Endothelial cell of umbilical vein (primary cell): Measurements from ENCODE around the gene NFXL1. TPM values are rescaled to one million over a fixed set of nuclear protein-coding genes. Genes with fewer than 3 reads are reported as not detected.

Source experiments
- BruUV-seq: library from RNA; stranded (reverse); fragments of 400-500 nt; replicated peaks from 2 replicates; lab custom pipeline; 2021; lab: Mats Ljungman, UMichigan
- CTCF ChIA-PET: fragments of 300-600, 350-600 bp; sonication (Branson Sonifier 250); formaldehyde crosslinking; loops from one replicate; lab custom pipeline; 2021; ENCODE audit warnings: antibody characterized with exemption, inconsistent platforms; lab: Charles Lee
- POLR2A ChIA-PET: fragments of 300-600, 350-600 bp; sonication (Branson Sonifier 250); formaldehyde crosslinking; loops from one replicate; lab custom pipeline; 2021; ENCODE audit warnings: antibody characterized with exemption, inconsistent platforms; lab: Charles Lee
- DNase-seq: peaks from one replicate; pipeline ENCODE4 v3.0.0-alpha.2; 2011; ENCODE audit warnings: low read depth, low spot score
- FAIRE-seq: peaks from 2 replicates; lab custom pipeline; 2011; peaks lifted over from hg19 to GRCh38; lab: Jason Lieb, UNC
- H2AFZ ChIP-seq: 2 replicates; pipeline ENCODE4 v1.6.0; 2012; ENCODE audit warnings: low read depth, low read length, control low read depth, inconsistent platforms
- H3K27ac ChIP-seq: 2 replicates; pipeline ENCODE4 v1.5.1; 2011; ENCODE audit warnings: low read depth, mild to moderate bottlenecking, control low read depth, low read length, moderate library complexity; ENCODE audit not compliant: insufficient read depth
- H3K27me3 ChIP-seq, 2 experiments: 2 replicates each; pipeline versions ENCODE4 v1.6.0 to v1.6.1; 2011; ENCODE audit warnings: low read length in 2 of 2, mixed read lengths in 1 of 2; ENCODE audit not compliant: control insufficient read depth in 2 of 2, insufficient read depth in 2 of 2
- H3K36me3 ChIP-seq, 2 experiments: 2 replicates in 1 of 2; 3 replicates in 1 of 2; pipeline ENCODE4 v1.5.1; 2011; ENCODE audit warnings: low read length in 2 of 2, mild to moderate bottlenecking in 1 of 2, moderate library complexity in 1 of 2; ENCODE audit not compliant: control insufficient read depth in 2 of 2, insufficient read depth in 2 of 2; ENCODE audit errors: extremely low read depth in 1 of 2
- H3K4me1 ChIP-seq: 3 replicates; pipeline ENCODE4 v1.5.1; 2011; ENCODE audit warnings: mild to moderate bottlenecking, low read length; ENCODE audit not compliant: control insufficient read depth, insufficient read depth; ENCODE audit errors: extremely low read depth
- H3K4me2 ChIP-seq: 2 replicates; pipeline ENCODE4 v1.6.1; 2011; ENCODE audit warnings: low read length, control low read depth, mixed read lengths; ENCODE audit not compliant: insufficient read depth
- H3K4me3 ChIP-seq, 3 experiments: fragments of 200-600 bp in 1 of 3; sonication (generic), shearing (Covaris generic) in 1 of 3; replicated peaks in 1 of 3; 2 replicates each; pipeline ENCODE4 v1.5.1; 2011 to 2016; ENCODE audit warnings: control low read depth in 3 of 3, low read length in 3 of 3, mild to moderate bottlenecking in 2 of 3, inconsistent platforms in 1 of 3, low read depth in 1 of 3, moderate library complexity in 1 of 3; ENCODE audit not compliant: insufficient read depth in 1 of 3
- H3K79me2 ChIP-seq: 2 replicates; pipeline ENCODE4 v1.6.0; 2012; ENCODE audit warnings: low read length, inconsistent platforms; ENCODE audit not compliant: control insufficient read depth, insufficient read depth
- H3K9ac ChIP-seq: replicated peaks from 2 replicates; pipeline ENCODE3; 2011; ENCODE audit warnings: low read length, control low read depth; ENCODE audit not compliant: insufficient read depth; ENCODE audit errors: extremely low read depth
- H3K9me1 ChIP-seq: replicated peaks from 3 replicates; pipeline ENCODE4 v1.6.0; 2011; ENCODE audit warnings: mild to moderate bottlenecking, low read length; ENCODE audit not compliant: control insufficient read depth, insufficient read depth; ENCODE audit errors: extremely low read depth
- H3K9me3 ChIP-seq: replicated peaks from 2 replicates; pipeline ENCODE4 v1.5.1; 2012; ENCODE audit warnings: low read length, inconsistent platforms; ENCODE audit not compliant: control insufficient read depth, insufficient read depth
- H4K20me1 ChIP-seq: replicated peaks from 2 replicates; pipeline ENCODE3; 2011; ENCODE audit warnings: mild to moderate bottlenecking, low read length; ENCODE audit not compliant: control insufficient read depth, insufficient read depth; ENCODE audit errors: extremely low read depth
- CTCF ChIP-seq, 2 donors: IDR thresholded peaks; 1 replicate in 1 of 2; 2 replicates in 1 of 2; pipeline ENCODE4 v1.5.1; 2011; ENCODE audit warnings: low read length in 2 of 2, mild to moderate bottlenecking in 2 of 2, moderate library complexity in 2 of 2, control low read depth in 1 of 2, inconsistent platforms in 1 of 2, low read depth in 1 of 2; ENCODE audit not compliant: insufficient read depth in 1 of 2; ENCODE audit errors: extremely low read depth in 1 of 2
- EZH2 ChIP-seq: IDR thresholded peaks from 2 replicates; pipeline ENCODE4 v1.6.1; 2012; ENCODE audit warnings: borderline replicate concordance, low read depth, mild to moderate bottlenecking, moderate library complexity, low read length, inconsistent platforms; ENCODE audit not compliant: severe bottlenecking
- FOS ChIP-seq: IDR thresholded peaks from 2 replicates; pipeline ENCODE4 v1.6.1; 2011; ENCODE audit warnings: mild to moderate bottlenecking, low read length, moderate library complexity, borderline replicate concordance; ENCODE audit not compliant: insufficient read depth
- GATA2 ChIP-seq: IDR thresholded peaks from 2 replicates; pipeline ENCODE4 v1.7.0; 2011; ENCODE audit warnings: low read depth, mild to moderate bottlenecking, moderate library complexity, mixed read lengths, low read length; ENCODE audit not compliant: insufficient read length, insufficient read depth
- JUN ChIP-seq: IDR thresholded peaks from 2 replicates; pipeline ENCODE4 v1.6.1; 2011; ENCODE audit warnings: borderline replicate concordance, low read depth; ENCODE audit not compliant: insufficient read length, insufficient read depth
- MAX ChIP-seq: IDR thresholded peaks from 2 replicates; pipeline ENCODE4 v1.6.1; 2011; ENCODE audit not compliant: insufficient read depth, insufficient read length
- MYC ChIP-seq: IDR thresholded peaks from one replicate; pipeline ENCODE4 v1.6.1; 2011; ENCODE audit warnings: mild to moderate bottlenecking, low read depth, low read length
- POLR2A ChIP-seq: IDR thresholded peaks from 2 replicates; pipeline ENCODE4 v1.6.1; 2012; ENCODE audit warnings: low read depth, mild to moderate bottlenecking, control low read depth, low read length
- POLR2AphosphoS5 ChIP-seq: IDR thresholded peaks from 2 replicates; pipeline ENCODE4 v1.6.1; 2012; ENCODE audit warnings: low read depth, mild to moderate bottlenecking, control low read depth, low read length, moderate library complexity; ENCODE audit not compliant: insufficient read depth
- dilution Hi-C: fragments of 300-500 bp; cut with MboI; formaldehyde crosslinking; loops from one replicate; pipeline ENCODE4 v1.15.0; 2019; ENCODE audit warnings: low sequenced_read_pairs; ENCODE audit not compliant: extremely low pct_ligation_motif_present
- intact Hi-C: fragments of 100-400 bp; cut with micrococcal nuclease; formaldehyde crosslinking; loops from one replicate; pipeline ENCODE4 v1.10.0; 2022
- polyA plus RNA-seq, 4 experiments: library from polyadenylated mRNA; depleted of rRNA in 3 of 4; stranded (reverse) in 3 of 4; unstranded in 1 of 4; fragments of >200 nt; gene quantifications; 2 replicates each; pipeline versions ENCODE4 v1.2.1 to v1.2.3, GENCODE V29; 2011 to 2012; ENCODE audit warnings: missing spikeins in 1 of 4
- total RNA-seq: library from RNA; stranded (reverse); gene quantifications from 2 replicates; pipeline ENCODE4 v1.2.3, GENCODE V29; 2021

The NFXL1 gene
- total and polyA plus RNA-seq, 2 donors (not counting 3 experiments of a cell fraction or from before 2014, with no cell fraction given) = 5.1 to 14.6 TPM

- no peaks in the 10 kb centered on the region for H4K20me1 ChIP-seq
- no peak overlapping the region for H3K4me2 ChIP-seq
- intact Hi-C loops = no loop called here
- H3K9me1 ChIP-seq = no peaks in the 10 kb centered on the region
- H3K4me3 ChIP-seq = no peak overlapping the region
- H3K27me3 ChIP-seq = peaks cover 2 to 7% of the 10 kb centered on the region in 2 experiments
- no peaks in the 10 kb centered on the region for H3K36me3 ChIP-seq
- FAIRE-seq (no peak), DNase-seq (no peak)
- dilution Hi-C loops = no loop called here
- H3K9ac ChIP-seq = no peak overlapping the region
- H3K79me2 ChIP-seq = no peaks in the 10 kb centered on the region
- H3K27ac ChIP-seq = no peak overlapping the region
- CTCF ChIA-PET = no interaction called here
- no peaks in the 10 kb centered on the region for H3K9me3 ChIP-seq
- H2AFZ ChIP-seq = no peak overlapping the region
- no TSS peak for BruUV-seq
- H3K4me1 ChIP-seq = no peaks in the 10 kb centered on the region
- TF ChIP-seq EZH2 (no peak), CTCF (IDR thresholded peaks at IDR 0.05; ENCODE audit: extremely low read depth in 1 of 2, insufficient read depth in 1 of 2, low read depth in 1 of 2, low read length in 2 of 2) (no peak), POLR2AphosphoS5 (no peak), GATA2 (no peak), JUN (no peak), POLR2A (no peak), MYC (no peak), FOS (no peak), MAX (no peak)
- POLR2A ChIA-PET = no interaction called here
Observed at GRCh38 chr4:47801481-47802002, 112.8 kb downstream of the NFXL1 start.
